B cell (primary cell): ENCODE measurements around the gene PRTN3.

Experiments used
- EZH2 ChIP-seq: IDR thresholded peaks from 2 replicates; pipeline ENCODE4 v1.6.1; 2012; ENCODE audit warnings: borderline replicate concordance, low read depth, mild to moderate bottlenecking, moderate library complexity, low read length; ENCODE audit not compliant: insufficient read depth, poor library complexity, severe bottlenecking
- TF ChIP-seq, protein P1 (sequence below): fragments of 200-600 bp; IDR thresholded peaks from one replicate; pipeline ENCODE4 v1.8.0; 2022; ENCODE audit warnings: antibody characterized with exemption, mild to moderate bottlenecking

DNA sequence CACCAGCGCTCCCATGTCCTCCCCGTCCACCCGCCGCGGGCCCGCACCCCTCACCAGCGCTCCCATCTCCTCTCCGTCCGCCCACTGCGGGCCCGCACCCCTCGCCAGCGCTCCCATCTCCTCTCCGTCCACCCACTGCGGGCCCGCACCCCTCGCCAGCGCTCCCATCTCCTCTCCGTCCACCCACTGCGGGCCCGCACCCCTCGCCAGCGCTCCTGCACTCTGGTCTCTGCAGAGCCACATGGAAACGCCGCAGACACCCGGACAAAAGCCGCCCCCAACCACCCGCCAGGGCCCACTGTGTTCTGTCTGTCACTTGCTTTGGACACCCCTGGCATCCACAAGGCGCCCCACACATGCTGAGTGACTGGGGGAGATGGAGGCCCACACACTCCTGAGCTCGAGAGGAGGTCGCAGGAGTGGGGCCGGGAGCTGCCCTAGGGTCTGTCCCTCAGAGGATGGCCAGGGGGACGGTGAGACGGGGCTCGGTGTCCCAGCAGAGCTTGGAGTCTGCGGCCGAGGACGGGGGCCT lies 26.0 kb downstream of the PRTN3 start:
- TF ChIP-seq, protein P1, sequence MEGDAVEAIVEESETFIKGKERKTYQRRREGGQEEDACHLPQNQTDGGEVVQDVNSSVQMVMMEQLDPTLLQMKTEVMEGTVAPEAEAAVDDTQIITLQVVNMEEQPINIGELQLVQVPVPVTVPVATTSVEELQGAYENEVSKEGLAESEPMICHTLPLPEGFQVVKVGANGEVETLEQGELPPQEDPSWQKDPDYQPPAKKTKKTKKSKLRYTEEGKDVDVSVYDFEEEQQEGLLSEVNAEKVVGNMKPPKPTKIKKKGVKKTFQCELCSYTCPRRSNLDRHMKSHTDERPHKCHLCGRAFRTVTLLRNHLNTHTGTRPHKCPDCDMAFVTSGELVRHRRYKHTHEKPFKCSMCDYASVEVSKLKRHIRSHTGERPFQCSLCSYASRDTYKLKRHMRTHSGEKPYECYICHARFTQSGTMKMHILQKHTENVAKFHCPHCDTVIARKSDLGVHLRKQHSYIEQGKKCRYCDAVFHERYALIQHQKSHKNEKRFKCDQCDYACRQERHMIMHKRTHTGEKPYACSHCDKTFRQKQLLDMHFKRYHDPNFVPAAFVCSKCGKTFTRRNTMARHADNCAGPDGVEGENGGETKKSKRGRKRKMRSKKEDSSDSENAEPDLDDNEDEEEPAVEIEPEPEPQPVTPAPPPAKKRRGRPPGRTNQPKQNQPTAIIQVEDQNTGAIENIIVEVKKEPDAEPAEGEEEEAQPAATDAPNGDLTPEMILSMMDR, result no peak
- TF ChIP-seq EZH2, result no peak
